ENCODE data around the gene EVA1B.

The EVA1B gene

DNA sequence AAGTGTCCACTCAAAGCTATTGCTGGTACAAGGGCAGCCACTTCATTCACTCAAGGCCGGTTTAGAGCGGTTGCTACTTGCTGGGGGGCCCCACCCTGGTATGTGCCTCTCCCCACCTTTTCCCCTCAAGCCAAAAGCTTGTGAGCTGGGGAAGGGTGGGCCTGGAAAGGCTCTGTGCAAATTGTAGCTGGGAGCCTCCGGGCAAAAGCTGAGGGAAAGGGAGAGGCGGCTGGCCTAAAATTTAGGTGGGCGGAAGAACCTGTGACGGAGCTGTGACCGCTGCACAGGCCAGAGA lies 17.6 kb downstream of the EVA1B start:
- TF ChIP-seq, protein P1, sequence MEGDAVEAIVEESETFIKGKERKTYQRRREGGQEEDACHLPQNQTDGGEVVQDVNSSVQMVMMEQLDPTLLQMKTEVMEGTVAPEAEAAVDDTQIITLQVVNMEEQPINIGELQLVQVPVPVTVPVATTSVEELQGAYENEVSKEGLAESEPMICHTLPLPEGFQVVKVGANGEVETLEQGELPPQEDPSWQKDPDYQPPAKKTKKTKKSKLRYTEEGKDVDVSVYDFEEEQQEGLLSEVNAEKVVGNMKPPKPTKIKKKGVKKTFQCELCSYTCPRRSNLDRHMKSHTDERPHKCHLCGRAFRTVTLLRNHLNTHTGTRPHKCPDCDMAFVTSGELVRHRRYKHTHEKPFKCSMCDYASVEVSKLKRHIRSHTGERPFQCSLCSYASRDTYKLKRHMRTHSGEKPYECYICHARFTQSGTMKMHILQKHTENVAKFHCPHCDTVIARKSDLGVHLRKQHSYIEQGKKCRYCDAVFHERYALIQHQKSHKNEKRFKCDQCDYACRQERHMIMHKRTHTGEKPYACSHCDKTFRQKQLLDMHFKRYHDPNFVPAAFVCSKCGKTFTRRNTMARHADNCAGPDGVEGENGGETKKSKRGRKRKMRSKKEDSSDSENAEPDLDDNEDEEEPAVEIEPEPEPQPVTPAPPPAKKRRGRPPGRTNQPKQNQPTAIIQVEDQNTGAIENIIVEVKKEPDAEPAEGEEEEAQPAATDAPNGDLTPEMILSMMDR (IDR thresholded peaks at IDR 0.05; ENCODE audit: extremely low read depth, insufficient read depth, missing control alignments): no peak
- in situ Hi-C loops (cut with MboI; ENCODE audit: low pct_unique_long_range_greater_than_20kb, low sequenced_read_pairs, unreplicated experiment): no loop called here
- no peak for DNase-seq (ENCODE audit: low spot score)

DNA sequence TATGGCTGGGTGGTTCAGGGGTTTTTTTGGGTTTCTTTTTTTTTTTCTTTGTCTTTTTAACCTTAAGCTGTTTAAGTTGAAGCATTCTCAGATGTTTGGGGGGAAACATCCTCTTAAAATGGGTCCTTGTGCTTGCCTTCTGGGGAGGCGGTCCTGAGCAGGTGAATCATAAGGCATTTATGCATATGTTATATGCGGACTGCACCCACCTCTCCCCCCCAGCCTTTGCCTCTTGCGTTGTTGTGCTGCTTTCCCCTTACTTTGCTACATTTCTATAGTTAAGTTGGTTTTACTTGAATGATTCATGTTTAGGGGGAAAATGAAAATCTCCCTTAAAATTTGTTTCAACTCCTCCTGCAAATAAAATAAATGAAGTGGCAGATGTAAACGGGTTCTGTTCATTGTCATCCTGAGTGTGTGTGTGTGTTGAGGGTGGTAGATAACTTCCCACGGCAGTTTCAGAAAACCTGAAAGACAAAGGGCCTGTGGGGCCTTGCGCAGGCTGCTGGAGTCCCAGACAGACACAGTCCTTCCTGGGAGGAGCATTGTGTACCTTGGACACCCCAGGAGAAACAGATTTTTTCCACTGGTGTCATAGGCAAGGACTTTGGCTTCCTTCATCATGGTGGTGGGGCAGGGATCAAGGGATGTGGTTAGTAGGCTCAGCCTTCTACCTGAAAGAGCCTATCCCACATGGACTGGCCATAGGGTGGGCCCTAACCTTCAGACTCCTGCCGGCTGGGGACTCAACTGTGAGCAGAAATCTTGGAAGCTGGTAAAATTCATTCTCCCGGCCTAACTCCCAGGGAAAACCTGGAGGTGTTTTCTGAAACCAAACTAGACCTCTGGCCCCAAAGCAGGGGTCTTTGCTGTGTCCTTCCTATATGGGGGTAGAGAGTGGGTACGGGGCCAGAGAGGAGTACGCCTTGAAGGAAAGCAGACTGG lies 18.2 kb downstream of the EVA1B start:
- in situ Hi-C loops (cut with MboI; ENCODE audit: low pct_unique_long_range_greater_than_20kb, low sequenced_read_pairs, unreplicated experiment): no loop called here
- DNase-seq (ENCODE audit: low spot score): no peak
- TF ChIP-seq, protein P1 (IDR thresholded peaks at IDR 0.05; ENCODE audit: extremely low read depth, insufficient read depth, missing control alignments): no peak

DNA sequence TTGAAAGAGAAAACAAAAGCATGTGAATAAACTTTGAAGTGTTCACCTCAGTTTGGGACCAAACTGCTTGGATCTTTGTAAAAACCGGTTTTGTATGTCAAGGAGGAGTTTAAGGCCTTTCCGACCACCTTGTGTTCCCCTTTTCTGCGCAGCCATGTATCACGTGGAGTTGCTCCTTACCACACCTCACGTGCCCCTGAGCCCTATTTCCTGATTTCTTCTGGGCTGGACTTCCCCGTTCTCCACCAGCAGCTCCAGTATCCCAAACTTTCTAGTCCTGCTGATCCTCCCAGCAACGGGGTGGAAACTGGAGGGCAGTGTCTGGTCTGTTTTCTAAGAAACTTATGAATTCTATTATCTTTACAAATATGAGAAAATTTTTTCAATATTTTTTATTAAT lies 18.9 kb downstream of the EVA1B start:
- no peak for DNase-seq (ENCODE audit: low spot score)
- in situ Hi-C loops (cut with MboI; ENCODE audit: low pct_unique_long_range_greater_than_20kb, low sequenced_read_pairs, unreplicated experiment): no loop called here
- TF ChIP-seq, protein P1 (IDR thresholded peaks at IDR 0.05; ENCODE audit: extremely low read depth, insufficient read depth, missing control alignments): no peak

DNA sequence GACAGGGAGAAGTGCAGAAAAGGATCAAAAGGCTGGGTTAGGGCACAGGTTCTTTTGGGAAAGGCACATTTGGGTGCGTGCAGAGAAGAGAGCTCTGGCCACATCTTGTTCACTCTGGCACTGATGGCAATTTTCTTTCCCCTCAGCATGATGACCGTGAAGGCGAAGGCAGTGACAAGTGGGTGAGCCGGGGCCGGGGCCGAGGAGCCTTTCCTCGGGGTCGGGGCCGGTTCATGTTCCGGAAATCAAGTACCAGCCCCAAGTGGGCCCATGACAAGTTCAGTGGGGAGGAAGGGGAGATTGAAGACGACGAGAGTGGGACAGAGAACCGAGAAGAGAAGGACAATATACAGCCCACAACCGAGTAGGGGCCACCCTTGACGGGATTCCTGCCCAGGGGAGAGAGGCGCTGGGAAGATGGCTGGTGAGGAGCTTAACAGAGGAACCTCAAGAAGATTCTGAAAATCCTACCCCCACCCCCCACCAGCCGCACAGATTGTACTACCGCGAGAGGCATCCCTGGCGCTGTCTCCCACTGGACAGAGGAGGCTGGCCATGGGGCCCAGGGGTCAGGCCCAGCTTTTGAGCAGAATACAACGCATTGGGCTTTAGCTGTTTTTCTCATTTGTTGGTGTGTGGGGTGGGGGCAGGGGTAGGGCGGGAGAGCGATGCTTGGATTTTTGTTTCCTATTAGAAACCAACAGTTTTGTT lies 19.6 kb downstream of the EVA1B start:
- in situ Hi-C loops (cut with MboI; ENCODE audit: low pct_unique_long_range_greater_than_20kb, low sequenced_read_pairs, unreplicated experiment): no loop called here
- TF ChIP-seq, protein P1 (IDR thresholded peaks at IDR 0.05; ENCODE audit: extremely low read depth, insufficient read depth, missing control alignments): no peak

DNA sequence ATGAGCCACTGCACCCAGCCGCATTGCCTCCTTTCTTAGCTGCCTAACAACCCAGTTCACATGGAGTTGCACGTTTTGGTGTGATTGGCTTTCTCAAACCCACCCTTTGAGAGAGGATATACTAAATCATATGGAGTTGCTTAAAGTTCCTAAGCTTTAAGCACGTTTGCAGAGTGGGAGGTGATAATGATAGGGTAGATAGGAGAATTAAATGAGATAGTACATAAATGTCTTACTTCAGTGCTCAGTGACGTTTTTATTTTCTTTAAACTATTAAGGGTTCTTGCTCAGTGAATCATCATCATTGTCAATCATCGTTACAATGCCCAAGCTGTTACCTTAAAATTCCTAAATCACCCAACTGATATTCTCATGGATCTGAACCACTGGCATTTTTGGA lies 20.2 kb downstream of the EVA1B start:
- in situ Hi-C loops (cut with MboI; ENCODE audit: low pct_unique_long_range_greater_than_20kb, low sequenced_read_pairs, unreplicated experiment): no loop called here
- no peak for DNase-seq (ENCODE audit: low spot score)
- TF ChIP-seq, protein P1 (IDR thresholded peaks at IDR 0.05; ENCODE audit: extremely low read depth, insufficient read depth, missing control alignments): no peak

More for the DNA sequence above, 19.6 kb downstream of the EVA1B start:
- no peak for DNase-seq (ENCODE audit: low spot score)

DNA sequence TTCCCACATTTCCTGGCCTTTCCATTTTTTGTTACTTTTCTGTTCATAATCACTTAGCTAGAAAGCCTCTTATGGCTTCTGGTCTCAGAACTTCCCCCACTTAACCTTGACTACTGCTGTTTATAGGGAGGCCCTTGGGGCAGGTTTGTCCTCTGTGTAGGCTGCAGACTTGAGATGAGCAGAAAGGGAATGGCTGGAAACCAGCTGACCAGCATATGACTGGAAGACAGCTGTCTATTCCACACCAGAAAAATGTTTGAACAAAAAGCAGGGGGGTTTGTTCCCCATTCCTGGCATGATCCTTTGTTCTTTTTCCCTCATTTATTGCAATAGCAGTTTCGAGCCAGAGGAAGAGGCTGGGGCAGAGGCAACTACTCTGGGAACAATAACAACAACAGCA lies 22.2 kb downstream of the EVA1B start:
- in situ Hi-C loops (cut with MboI; ENCODE audit: low pct_unique_long_range_greater_than_20kb, low sequenced_read_pairs, unreplicated experiment): no loop called here
- TF ChIP-seq, protein P1 (IDR thresholded peaks at IDR 0.05; ENCODE audit: extremely low read depth, insufficient read depth, missing control alignments): no peak
- DNase-seq (ENCODE audit: low spot score): no peak
